ENCODE measurements around the gene TNFRSF9. TPM values are rescaled to one million over a fixed set of nuclear protein-coding genes. Genes with fewer than 3 reads are reported as not detected.

The TNFRSF9 gene
- total and polyA plus RNA-seq, 9 of the 15 experiments (the other 6 are each of a cell fraction or from before 2014, with no cell fraction given): 0.04 to 0.29 (median 0.08) TPM; not detected in 1

- BruUV-seq (replicated peaks): no TSS peak
- H3K36me3 ChIP-seq (ENCODE audit: control insufficient read depth, insufficient read depth, low read length): peaks cover 39% of the 10 kb centered on the region
- H3K9me1 ChIP-seq (ENCODE audit: control insufficient read depth, insufficient read depth, low read length): no peaks in the 10 kb centered on the region
- no peaks in the 10 kb centered on the region for H4K20me1 ChIP-seq (replicated peaks; ENCODE audit: control insufficient read depth, insufficient read depth, low read length)
- peaks cover 14 to 15% of the 10 kb centered on the region in 2 experiments; a peak in 2 of 5 replicates for H3K4me1 ChIP-seq (replicated peaks in 1 of 2; ENCODE audit: control insufficient read depth in 2 of 2, insufficient read depth in 2 of 2, low read length in 2 of 2)
- peak within 1 kb of the TSS; percentile 92 for H3K9ac ChIP-seq (ENCODE audit: insufficient read depth in 1 of 2, low read depth in 2 of 2, low read length in 2 of 2)
- in situ Hi-C loops (cut with MboI) (no loop called here), intact Hi-C loops (cut with micrococcal nuclease) (no loop called here)
- no peaks in the 10 kb centered on the region for H3K9me3 ChIP-seq (replicated peaks; ENCODE audit: control insufficient read depth, insufficient read depth, low read depth, low read length)
- H3K4me3 ChIP-seq: peak within 1 kb of the TSS; percentile 72
- DNase-seq (ENCODE audit: extremely low read depth in 1 of 4, low spot score in 3 of 4): peak; percentile 99 to 100 (median 99)
- peak within 1 kb of the TSS; percentile 82 for H3K27ac ChIP-seq (ENCODE audit: extremely low read depth, low read depth, low read length)
- H3K27me3 ChIP-seq (ENCODE audit: control insufficient read depth in 2 of 2, insufficient read depth in 2 of 2, low read length in 2 of 2): no peaks in the 10 kb centered on the region
- H3K4me2 ChIP-seq (ENCODE audit: insufficient read depth, low read length): peak within 1 kb of the TSS; percentile 89
- FAIRE-seq: peak; percentile 96
- ChIA-PET POLR2A (interaction anchor here (0.5 to 1.2 kb wide), 10 partner anchors 9 to 860 kb away, joined by 3 to 6 read pairs (median 4); partner anchors contain the start of gene TNFRSF9), CTCF (ENCODE audit: low intra/inter-chr PET ratio) (interaction anchor here (0.5 kb wide), 1 partner anchor 13 kb away, joined by 5 read pairs; no protein-coding TSS in a partner anchor)
- peak; percentile 99 for ATAC-seq
- H3K79me2 ChIP-seq (ENCODE audit: control insufficient read depth, insufficient read depth, low read length): peaks cover 58% of the 10 kb centered on the region
- peak within 1 kb of the TSS; percentile 90 for H2AFZ ChIP-seq (ENCODE audit: low read depth, low read length)
- under 1% methylated on average over 79 of the region's 81 CpGs for WGBS (ENCODE audit: insufficient coverage, low coverage, missing lambda C conversion rate)
- peak; percentile 56 for TF ChIP-seq NELFE (IDR thresholded peaks at IDR 0.05; ENCODE audit: insufficient read depth, insufficient read length)
- TF ChIP-seq NFXL1 (CRISPR knock-in tag; IDR thresholded peaks at IDR 0.05): no peak
- TF ChIP-seq ZNF639 (CRISPR knock-in tag; conservative IDR thresholded peaks at IDR 0.05 in 1 of 2, IDR thresholded peaks at IDR 0.05 in 1 of 2): peak in 1 of 2 experiments; percentile 87; a peak in 2 of 4 replicates
- no peak for TF ChIP-seq NR4A1 (CRISPR knock-in tag; IDR thresholded peaks at IDR 0.05)
- peak; percentile 26; the same call in 1 of the 2 replicates for TF ChIP-seq NR4A1 (tag; IDR thresholded peaks at IDR 0.05)
- TF ChIP-seq MEIS2 (IDR thresholded peaks at IDR 0.05; ENCODE audit: partially characterized antibody): peak; percentile 97
- TF ChIP-seq ETS2 (tag; IDR thresholded peaks at IDR 0.05; ENCODE audit: borderline replicate concordance, poor library complexity, severe bottlenecking): no peak
- peak; percentile 96 for TF ChIP-seq HMGN3 (IDR thresholded peaks at IDR 0.05; ENCODE audit: borderline replicate concordance, extremely low read depth, insufficient read length, low read depth, low read length)
- TF ChIP-seq FOXJ2 (tag; IDR thresholded peaks at IDR 0.05): no peak
- peak; percentile 88 for TF ChIP-seq RBM22 (IDR thresholded peaks at IDR 0.05; ENCODE audit: low read depth, low read length, poor library complexity, severe bottlenecking)
- TF ChIP-seq ZNF3 (CRISPR knock-in tag; IDR thresholded peaks at IDR 0.05): no peak
- TF ChIP-seq MBD1 (CRISPR knock-in tag; IDR thresholded peaks at IDR 0.05): no peak
- TF ChIP-seq ATF7 (IDR thresholded peaks at IDR 0.05): peak; percentile 100
- peak; percentile 83 to 90 for TF ChIP-seq SIN3A (IDR thresholded peaks at IDR 0.05; ENCODE audit: borderline replicate concordance in 2 of 2, control insufficient read depth in 1 of 2, low read depth in 2 of 2, low read length in 2 of 2)
These were observed 20.8 kb upstream of the TNFRSF9 start, which contains the start of gene PARK7 for GRCh38 chr1:7961216-7962013. Gene PARK7 (plus strand): TSS chr1:7961711. CDS start chr1:7962786, 1,075 bp downstream.

All from K562 (cell line).